WTC11 (cell line): ENCODE results near the gene TMEM95. TPM values are rescaled to one million over a fixed set of nuclear protein-coding genes. Genes with fewer than 3 reads are reported as not detected.

Source experiments
- ATAC-seq: fragments of 200-7000 bp; cut with Tn5 transposase; 2 replicates; pipeline ENCODE4 v1.10.0; 2021; ENCODE audit warnings: mild to moderate bottlenecking, moderate library complexity
- Bru-seq: library from RNA; stranded (reverse); fragments of 400-500 nt; gene quantifications from one replicate; lab custom pipeline; 2021; lab: Mats Ljungman, UMichigan
- CTCF ChIA-PET: fragments of 300-600 bp; sonication (Branson Sonifier 250); formaldehyde crosslinking; loops from one replicate; lab custom pipeline; 2021; ENCODE audit warnings: antibody characterized with exemption; lab: Charles Lee
- POLR2A ChIA-PET: fragments of 350-600 bp; sonication (Branson Sonifier 250); formaldehyde crosslinking; loops from one replicate; lab custom pipeline; 2021; ENCODE audit warnings: antibody characterized with exemption; lab: Charles Lee
- DNase-seq: peaks from one replicate; pipeline ENCODE4 v3.0.0; 2021; ENCODE audit warnings: low spot score
- H3K27ac Mint-ChIP-seq: 2 replicates; pipeline ENCODE4 v1.8.0; 2021; ENCODE audit warnings: mixed read lengths
- H3K27me3 Mint-ChIP-seq: 2 replicates; pipeline ENCODE4 v1.8.0; 2021; ENCODE audit warnings: low read depth, mild to moderate bottlenecking, moderate library complexity, mixed read lengths
- H3K36me3 Mint-ChIP-seq: 2 replicates; pipeline ENCODE4 v1.8.0; 2021; ENCODE audit warnings: mixed read lengths
- H3K4me1 Mint-ChIP-seq: 2 replicates; pipeline ENCODE4 v1.8.0; 2022; ENCODE audit warnings: mixed read lengths
- H3K4me3 Mint-ChIP-seq: 2 replicates; pipeline ENCODE4 v1.8.0; 2021; ENCODE audit warnings: mild to moderate bottlenecking, moderate library complexity, mixed read lengths
- H3K9me3 Mint-ChIP-seq: 2 replicates; pipeline ENCODE4 v1.8.0; 2021; ENCODE audit warnings: mixed read lengths
- ELF4 ChIP-seq: sonication (generic); formaldehyde crosslinking; IDR thresholded peaks from 2 replicates; pipeline ENCODE4 v1.8.1; 2022; ENCODE audit warnings: low read depth, mild to moderate bottlenecking, moderate library complexity, missing genetic modification reagents
- FOXP1 ChIP-seq: sonication (generic); formaldehyde crosslinking; IDR thresholded peaks from 2 replicates; pipeline ENCODE4 v1.8.0; 2022; ENCODE audit warnings: missing genetic modification reagents, mild to moderate bottlenecking, moderate library complexity, borderline replicate concordance
- JUN ChIP-seq: sonication (generic); formaldehyde crosslinking; IDR thresholded peaks from 2 replicates; pipeline ENCODE4 v1.8.0; 2023; ENCODE audit warnings: mild to moderate bottlenecking, missing genetic modification reagents
- MYBL2 ChIP-seq: sonication (generic); formaldehyde crosslinking; IDR thresholded peaks from 2 replicates; pipeline ENCODE4 v1.8.1; 2023; ENCODE audit warnings: mild to moderate bottlenecking, moderate library complexity, missing genetic modification reagents
- NFATC4 ChIP-seq: fragments of 250-450 bp; sonication (Bioruptor Pico); IDR thresholded peaks from 2 replicates; pipeline ENCODE4 v1.9.0; 2021; ENCODE audit warnings: mild to moderate bottlenecking
- NR1H2 ChIP-seq: sonication (generic); formaldehyde crosslinking; IDR thresholded peaks from 2 replicates; pipeline ENCODE4 v1.9.0; 2021; ENCODE audit warnings: mild to moderate bottlenecking, moderate library complexity, missing genetic modification reagents
- RORB ChIP-seq: fragments of 250-450 bp; sonication (Bioruptor Pico); IDR thresholded peaks from 2 replicates; pipeline ENCODE4 v1.9.0; 2021; ENCODE audit warnings: mild to moderate bottlenecking
- SOX15 ChIP-seq: fragments of 250-450 bp; sonication (Bioruptor Pico); IDR thresholded peaks from 2 replicates; pipeline ENCODE4 v1.9.0; 2021; ENCODE audit warnings: mild to moderate bottlenecking
- TEAD4 ChIP-seq: sonication (generic); formaldehyde crosslinking; IDR thresholded peaks from 2 replicates; pipeline ENCODE4 v1.8.0; 2022; ENCODE audit warnings: mild to moderate bottlenecking, missing genetic modification reagents
- ZNF138 ChIP-seq: sonication (generic); formaldehyde crosslinking; conservative IDR thresholded peaks from 2 replicates; pipeline ENCODE4 v1.8.1; 2022; ENCODE audit warnings: mild to moderate bottlenecking, moderate library complexity, missing genetic modification reagents
- long read RNA-seq, 3 experiments: library from RNA in 1 of 3; library from capped mRNA in 1 of 3; library from polyadenylated mRNA in 1 of 3; unstranded in 2 of 3; stranded (forward) in 1 of 3; transcript quantifications; one replicate each; pipeline ENCODE4 v2.0.0, GENCODE V29; 2021
- total RNA-seq: library from RNA; stranded (reverse); gene quantifications from 3 replicates; pipeline ENCODE4 v1.2.3, GENCODE V29; 2021
- TF ChIP-seq, protein P1 (sequence below): sonication (generic); formaldehyde crosslinking; IDR thresholded peaks from 2 replicates; pipeline ENCODE4 v1.8.0; 2023; ENCODE audit warnings: missing genetic modification reagents, mild to moderate bottlenecking, borderline replicate concordance
- TF ChIP-seq, protein P2 (sequence below): fragments of 250-450 bp; sonication (Bioruptor Pico); IDR thresholded peaks from 2 replicates; pipeline ENCODE4 v1.9.0; 2021; ENCODE audit warnings: moderate library complexity, mild to moderate bottlenecking, inconsistent platforms, borderline replicate concordance
- TF ChIP-seq, protein P3 (sequence below): sonication (generic); formaldehyde crosslinking; IDR thresholded peaks from 2 replicates; pipeline ENCODE4 v1.8.0; 2022; ENCODE audit warnings: mild to moderate bottlenecking, missing genetic modification reagents
- TF ChIP-seq, protein P4 (sequence below): fragments of 250-450 bp; sonication (Bioruptor Pico); IDR thresholded peaks from 2 replicates; pipeline ENCODE4 v1.9.0; 2021; ENCODE audit warnings: mild to moderate bottlenecking, borderline replicate concordance

TMEM95 gene, protein sequence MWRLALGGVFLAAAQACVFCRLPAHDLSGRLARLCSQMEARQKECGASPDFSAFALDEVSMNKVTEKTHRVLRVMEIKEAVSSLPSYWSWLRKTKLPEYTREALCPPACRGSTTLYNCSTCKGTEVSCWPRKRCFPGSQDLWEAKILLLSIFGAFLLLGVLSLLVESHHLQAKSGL
- not detected in 3 replicates for total RNA-seq
- Bru-seq, nascent RNA, result percentile 28 among the genes with signal in this experiment
- long read RNA-seq, experiment 1, result 0 reads
- long read RNA-seq, experiment 2, result 0 reads
- long read RNA-seq, experiment 3, result 0 reads

DNA sequence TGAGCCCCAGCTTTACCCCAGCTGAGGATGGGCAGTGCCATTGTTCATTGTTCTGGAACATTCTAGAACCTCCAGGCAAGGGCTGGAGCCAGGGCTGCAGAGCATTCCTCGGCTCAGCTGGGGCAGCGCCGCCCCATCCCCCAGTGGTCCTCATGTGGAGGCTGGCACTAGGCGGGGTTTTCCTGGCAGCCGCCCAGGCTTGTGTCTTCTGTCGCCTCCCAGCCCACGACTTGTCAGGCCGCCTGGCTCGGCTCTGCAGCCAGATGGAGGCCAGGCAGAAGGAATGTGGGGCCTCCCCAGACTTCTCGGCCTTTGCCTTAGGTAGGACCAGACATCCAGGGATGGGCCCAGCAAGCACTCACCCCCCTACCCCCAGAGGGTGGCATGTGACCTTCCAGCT is at the start of gene TMEM95:
TSS of gene TMEM95 (plus strand) at position 104 of the 400 bp plus-strand sequence. CDS start at position 153, 49 bp downstream.
- peaks cover 22% of the 10 kb centered on the region for H3K4me1 Mint-ChIP-seq
- DNase-seq (no peak), ATAC-seq (no peak)
- H3K27me3 Mint-ChIP-seq, result peaks cover 12% of the 10 kb centered on the region
- POLR2A ChIA-PET, result interaction anchor here (1.0 to 1.4 kb wide), 4 partner anchors 13 to 91 kb away, joined by 3 to 6 read pairs (median 4); partner anchors contain the start of genes ACAP1 and TMEM256
- CTCF ChIA-PET, result interaction anchor here (0.8 to 6.6 kb wide), 28 partner anchors 10 to 234 kb away, joined by 3 to 69 read pairs (median 7); partner anchors contain the start of genes ACAP1, CHRNB1, NEURL4 and PLSCR3
- H3K27ac Mint-ChIP-seq, result peak within 1 kb of the TSS; percentile 69; the same call in 1 of the 2 replicates
- H3K9me3 Mint-ChIP-seq, result no peaks in the 10 kb centered on the region
- H3K4me3 Mint-ChIP-seq, result no peak within 1 kb of the TSS
- no peaks in the 10 kb centered on the region for H3K36me3 Mint-ChIP-seq
- TF ChIP-seq, protein P1, sequence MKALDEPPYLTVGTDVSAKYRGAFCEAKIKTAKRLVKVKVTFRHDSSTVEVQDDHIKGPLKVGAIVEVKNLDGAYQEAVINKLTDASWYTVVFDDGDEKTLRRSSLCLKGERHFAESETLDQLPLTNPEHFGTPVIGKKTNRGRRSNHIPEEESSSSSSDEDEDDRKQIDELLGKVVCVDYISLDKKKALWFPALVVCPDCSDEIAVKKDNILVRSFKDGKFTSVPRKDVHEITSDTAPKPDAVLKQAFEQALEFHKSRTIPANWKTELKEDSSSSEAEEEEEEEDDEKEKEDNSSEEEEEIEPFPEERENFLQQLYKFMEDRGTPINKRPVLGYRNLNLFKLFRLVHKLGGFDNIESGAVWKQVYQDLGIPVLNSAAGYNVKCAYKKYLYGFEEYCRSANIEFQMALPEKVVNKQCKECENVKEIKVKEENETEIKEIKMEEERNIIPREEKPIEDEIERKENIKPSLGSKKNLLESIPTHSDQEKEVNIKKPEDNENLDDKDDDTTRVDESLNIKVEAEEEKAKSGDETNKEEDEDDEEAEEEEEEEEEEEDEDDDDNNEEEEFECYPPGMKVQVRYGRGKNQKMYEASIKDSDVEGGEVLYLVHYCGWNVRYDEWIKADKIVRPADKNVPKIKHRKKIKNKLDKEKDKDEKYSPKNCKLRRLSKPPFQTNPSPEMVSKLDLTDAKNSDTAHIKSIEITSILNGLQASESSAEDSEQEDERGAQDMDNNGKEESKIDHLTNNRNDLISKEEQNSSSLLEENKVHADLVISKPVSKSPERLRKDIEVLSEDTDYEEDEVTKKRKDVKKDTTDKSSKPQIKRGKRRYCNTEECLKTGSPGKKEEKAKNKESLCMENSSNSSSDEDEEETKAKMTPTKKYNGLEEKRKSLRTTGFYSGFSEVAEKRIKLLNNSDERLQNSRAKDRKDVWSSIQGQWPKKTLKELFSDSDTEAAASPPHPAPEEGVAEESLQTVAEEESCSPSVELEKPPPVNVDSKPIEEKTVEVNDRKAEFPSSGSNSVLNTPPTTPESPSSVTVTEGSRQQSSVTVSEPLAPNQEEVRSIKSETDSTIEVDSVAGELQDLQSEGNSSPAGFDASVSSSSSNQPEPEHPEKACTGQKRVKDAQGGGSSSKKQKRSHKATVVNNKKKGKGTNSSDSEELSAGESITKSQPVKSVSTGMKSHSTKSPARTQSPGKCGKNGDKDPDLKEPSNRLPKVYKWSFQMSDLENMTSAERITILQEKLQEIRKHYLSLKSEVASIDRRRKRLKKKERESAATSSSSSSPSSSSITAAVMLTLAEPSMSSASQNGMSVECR (CRISPR knock-in tag), result no peak
- TF ChIP-seq SOX15, result no peak
- TF ChIP-seq NR1H2 (CRISPR knock-in tag), result no peak
- no peak for TF ChIP-seq FOXP1 (CRISPR knock-in tag)
- TF ChIP-seq, protein P2, sequence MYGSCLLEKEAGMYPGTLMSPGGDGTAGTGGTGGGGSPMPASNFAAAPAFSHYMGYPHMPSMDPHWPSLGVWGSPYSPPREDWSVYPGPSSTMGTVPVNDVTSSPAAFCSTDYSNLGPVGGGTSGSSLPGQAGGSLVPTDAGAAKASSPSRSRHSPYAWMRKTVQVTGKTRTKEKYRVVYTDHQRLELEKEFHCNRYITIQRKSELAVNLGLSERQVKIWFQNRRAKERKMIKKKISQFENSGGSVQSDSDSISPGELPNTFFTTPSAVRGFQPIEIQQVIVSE (CRISPR knock-in tag), result no peak
- TF ChIP-seq TEAD4 (CRISPR knock-in tag), result no peak
- TF ChIP-seq RORB (CRISPR knock-in tag), result no peak
- TF ChIP-seq, protein P3, sequence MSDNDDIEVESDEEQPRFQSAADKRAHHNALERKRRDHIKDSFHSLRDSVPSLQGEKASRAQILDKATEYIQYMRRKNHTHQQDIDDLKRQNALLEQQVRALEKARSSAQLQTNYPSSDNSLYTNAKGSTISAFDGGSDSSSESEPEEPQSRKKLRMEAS, result no peak
- TF ChIP-seq JUN (CRISPR knock-in tag), result no peak
- TF ChIP-seq, protein P4, sequence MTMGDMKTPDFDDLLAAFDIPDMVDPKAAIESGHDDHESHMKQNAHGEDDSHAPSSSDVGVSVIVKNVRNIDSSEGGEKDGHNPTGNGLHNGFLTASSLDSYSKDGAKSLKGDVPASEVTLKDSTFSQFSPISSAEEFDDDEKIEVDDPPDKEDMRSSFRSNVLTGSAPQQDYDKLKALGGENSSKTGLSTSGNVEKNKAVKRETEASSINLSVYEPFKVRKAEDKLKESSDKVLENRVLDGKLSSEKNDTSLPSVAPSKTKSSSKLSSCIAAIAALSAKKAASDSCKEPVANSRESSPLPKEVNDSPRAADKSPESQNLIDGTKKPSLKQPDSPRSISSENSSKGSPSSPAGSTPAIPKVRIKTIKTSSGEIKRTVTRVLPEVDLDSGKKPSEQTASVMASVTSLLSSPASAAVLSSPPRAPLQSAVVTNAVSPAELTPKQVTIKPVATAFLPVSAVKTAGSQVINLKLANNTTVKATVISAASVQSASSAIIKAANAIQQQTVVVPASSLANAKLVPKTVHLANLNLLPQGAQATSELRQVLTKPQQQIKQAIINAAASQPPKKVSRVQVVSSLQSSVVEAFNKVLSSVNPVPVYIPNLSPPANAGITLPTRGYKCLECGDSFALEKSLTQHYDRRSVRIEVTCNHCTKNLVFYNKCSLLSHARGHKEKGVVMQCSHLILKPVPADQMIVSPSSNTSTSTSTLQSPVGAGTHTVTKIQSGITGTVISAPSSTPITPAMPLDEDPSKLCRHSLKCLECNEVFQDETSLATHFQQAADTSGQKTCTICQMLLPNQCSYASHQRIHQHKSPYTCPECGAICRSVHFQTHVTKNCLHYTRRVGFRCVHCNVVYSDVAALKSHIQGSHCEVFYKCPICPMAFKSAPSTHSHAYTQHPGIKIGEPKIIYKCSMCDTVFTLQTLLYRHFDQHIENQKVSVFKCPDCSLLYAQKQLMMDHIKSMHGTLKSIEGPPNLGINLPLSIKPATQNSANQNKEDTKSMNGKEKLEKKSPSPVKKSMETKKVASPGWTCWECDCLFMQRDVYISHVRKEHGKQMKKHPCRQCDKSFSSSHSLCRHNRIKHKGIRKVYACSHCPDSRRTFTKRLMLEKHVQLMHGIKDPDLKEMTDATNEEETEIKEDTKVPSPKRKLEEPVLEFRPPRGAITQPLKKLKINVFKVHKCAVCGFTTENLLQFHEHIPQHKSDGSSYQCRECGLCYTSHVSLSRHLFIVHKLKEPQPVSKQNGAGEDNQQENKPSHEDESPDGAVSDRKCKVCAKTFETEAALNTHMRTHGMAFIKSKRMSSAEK (CRISPR knock-in tag), result no peak
- TF ChIP-seq ELF4 (CRISPR knock-in tag), result no peak
- TF ChIP-seq ZNF138 (CRISPR knock-in tag), result no peak
- no peak for TF ChIP-seq NFATC4 (CRISPR knock-in tag)
- TF ChIP-seq MYBL2 (CRISPR knock-in tag), result no peak
